ENCODE data around the gene ZBTB5.
"Not testable (repeated sequence)": the region's sequence is repeated elsewhere in the genome, so short reads cannot be mapped to it uniquely, and the experiment has no call there.

The ZBTB5 gene

GRCh38 chr9:37399336-37399735 lies 65.9 kb downstream of the ZBTB5 start:
- DNase-seq, result no peak

GRCh38 chr9:37398464-37399025 lies 66.7 kb downstream of the ZBTB5 start:
- no peak for DNase-seq

GRCh38 chr9:37397948-37398347 lies 67.3 kb downstream of the ZBTB5 start:
- not testable (repeated sequence) for DNase-seq

GRCh38 chr9:37395663-37396062 lies 69.6 kb downstream of the ZBTB5 start:
- no peak for DNase-seq

DNA sequence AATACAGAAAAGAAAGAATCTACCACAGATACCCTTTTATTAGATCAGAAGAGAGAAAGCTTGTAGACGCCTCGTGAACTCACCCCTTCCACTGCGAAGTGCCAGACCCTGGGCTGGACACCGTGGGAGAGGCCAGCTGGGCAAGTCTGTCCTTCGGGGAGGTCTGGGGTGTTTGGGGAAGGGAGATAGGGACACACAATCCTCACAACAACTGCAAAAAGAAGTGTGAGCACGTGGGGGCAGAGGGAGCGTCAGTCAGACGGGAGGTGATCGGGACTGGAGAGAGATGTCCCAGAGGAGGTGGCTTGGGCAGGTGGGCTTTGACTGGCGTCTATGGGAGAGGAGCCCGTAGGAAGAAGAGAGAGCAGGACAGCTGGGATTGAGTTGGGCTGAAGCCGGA lies 70.0 kb downstream of the ZBTB5 start:
- DNase-seq, result no peak

- no peak for DNase-seq
These were observed 73.0 kb downstream of the ZBTB5 start for GRCh38 chr9:37392272-37392671.

DNA sequence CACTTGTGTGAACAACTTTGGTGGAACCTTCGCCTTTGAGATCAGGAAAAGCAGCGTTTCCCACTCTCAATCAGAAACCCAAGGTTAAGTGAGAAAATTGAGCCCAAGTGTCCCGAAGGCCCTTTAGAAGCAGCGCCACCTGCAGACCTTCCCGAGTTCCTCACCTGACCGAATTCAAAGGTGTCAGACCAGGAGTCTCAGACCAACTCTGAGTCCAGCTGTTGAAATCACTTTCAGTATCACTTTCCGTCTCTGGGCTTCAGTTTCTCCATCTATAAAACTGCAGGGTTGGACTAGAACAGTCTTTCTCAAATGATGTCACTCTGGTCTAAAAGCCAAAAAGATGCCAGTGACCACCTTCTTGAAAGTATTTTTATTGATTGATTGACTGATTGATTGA lies 74.5 kb downstream of the ZBTB5 start:
- DNase-seq, result no peak
